DMS53 treated with DMSO at 0.1 percent for 48 hours (cell line): ENCODE results near the gene SLC6A6.
"Not testable (repeated sequence)": the region's sequence is repeated elsewhere in the genome, so short reads cannot be mapped to it uniquely, and the experiment has no call there.

Source experiments
- DNase-seq: peaks from one replicate; lab custom pipeline; 2025; ENCODE audit not compliant: unreplicated experiment; lab: John Stamatoyannopoulos, UW

Gene SLC6A6

DNA sequence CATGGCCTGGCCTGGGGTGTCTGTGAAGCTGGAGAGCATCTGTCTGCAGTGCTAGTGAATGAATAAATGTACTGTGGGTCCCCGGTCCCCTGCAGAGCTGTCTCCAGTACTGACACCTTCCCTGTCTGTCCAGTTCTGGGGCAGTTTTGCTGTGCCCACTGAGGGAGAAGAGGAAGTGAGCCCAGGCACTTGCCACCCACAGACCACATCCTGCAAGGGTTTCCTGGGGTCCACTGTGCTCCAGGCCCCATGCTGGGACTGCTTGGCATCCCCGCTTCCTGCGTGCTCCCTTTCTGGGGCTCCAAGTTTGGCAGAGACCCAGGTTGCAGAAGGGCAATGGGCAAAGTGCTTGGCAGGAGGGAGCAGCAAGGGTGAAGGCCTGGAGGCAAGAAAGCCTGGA lies 4.9 kb upstream of the SLC6A6 start:
- DNase-seq, result no peak

DNA sequence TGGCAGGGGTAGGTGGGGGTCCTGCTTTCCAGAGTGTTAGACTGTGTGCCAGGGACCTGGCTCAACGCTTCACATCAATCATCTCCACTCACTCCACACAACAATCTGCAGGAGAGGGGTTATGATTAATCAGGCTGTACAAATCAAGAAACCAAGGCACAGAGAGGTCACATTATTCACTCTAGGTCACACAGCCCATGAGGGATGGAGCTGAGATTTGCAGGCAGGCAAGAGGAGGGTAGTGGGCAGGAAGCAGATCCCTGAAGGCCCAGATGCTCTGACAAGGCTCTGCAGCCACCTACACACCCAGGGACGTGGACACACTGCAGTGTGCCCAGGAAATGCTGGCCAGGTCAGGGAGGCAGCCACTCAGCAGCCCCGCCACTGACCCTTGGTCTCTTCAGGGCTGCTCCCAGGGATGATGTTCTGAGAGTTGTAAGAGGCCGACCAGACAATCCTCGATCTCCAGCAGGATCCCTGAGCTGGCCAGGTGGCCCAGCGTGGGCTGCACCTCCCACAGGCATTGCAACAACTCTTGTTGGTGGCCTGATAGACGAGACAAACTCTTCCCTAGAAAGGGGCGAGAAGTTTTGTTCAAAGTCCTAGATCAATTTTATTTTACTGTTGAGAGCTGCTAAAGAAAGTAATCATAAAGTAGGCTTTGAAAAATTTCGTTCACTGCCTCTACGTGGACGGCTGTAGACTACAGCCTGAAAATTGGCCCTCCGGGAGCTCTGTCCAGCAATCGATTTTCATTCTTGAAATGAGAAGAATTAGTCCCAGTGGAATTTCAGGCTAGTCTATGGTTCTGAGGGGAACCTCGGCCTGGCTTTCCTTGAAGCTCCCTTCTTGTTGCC lies 4.2 kb upstream of the SLC6A6 start:
- no peak for DNase-seq

DNA sequence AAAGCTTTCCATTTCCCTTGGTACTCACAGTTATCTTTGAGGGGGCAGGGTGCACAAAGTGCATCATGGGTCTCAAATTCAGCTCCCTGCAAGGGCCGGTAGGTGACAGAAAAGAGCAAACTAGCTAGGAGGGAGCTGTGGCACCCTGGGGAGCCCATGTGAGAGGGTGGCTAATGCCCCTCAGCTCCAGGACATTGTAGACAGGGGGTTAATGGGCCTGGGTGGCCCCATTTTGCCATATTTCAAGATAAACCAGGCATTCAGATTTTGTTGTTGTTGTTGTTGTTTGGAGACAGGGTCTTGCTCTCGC lies 3.7 kb upstream of the SLC6A6 start:
- no peak for DNase-seq

DNA sequence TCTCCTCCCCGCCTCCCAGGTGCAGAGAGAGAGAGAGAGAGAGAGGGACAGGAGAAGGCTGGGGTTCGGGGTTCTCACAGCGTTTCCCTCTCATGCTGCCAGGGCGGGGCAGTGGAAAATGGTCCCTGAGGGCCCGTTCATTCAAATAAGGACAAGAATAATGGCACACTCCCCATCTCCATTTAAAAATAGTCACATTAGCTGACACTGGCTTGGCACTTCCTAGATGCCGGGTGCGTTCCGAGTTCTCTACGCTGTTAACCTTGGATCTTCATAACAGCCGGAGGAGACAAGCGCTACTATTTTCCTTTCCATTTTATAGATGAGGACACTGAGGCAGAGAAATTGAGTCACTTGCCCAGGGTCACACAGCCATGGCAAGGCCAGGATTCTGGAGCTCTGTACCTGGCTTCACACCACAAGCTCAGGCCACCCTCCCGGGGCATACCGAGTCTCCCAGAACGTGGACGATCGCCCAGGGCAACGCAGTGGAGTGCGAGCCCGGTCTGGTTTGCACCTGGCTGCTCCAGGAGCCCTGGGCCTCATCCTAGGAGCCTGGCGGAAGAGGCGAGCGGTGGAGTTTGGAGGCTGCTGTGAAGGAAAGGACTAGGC lies 608 bp upstream of the SLC6A6 start:
- DNase-seq, result no peak

DNA sequence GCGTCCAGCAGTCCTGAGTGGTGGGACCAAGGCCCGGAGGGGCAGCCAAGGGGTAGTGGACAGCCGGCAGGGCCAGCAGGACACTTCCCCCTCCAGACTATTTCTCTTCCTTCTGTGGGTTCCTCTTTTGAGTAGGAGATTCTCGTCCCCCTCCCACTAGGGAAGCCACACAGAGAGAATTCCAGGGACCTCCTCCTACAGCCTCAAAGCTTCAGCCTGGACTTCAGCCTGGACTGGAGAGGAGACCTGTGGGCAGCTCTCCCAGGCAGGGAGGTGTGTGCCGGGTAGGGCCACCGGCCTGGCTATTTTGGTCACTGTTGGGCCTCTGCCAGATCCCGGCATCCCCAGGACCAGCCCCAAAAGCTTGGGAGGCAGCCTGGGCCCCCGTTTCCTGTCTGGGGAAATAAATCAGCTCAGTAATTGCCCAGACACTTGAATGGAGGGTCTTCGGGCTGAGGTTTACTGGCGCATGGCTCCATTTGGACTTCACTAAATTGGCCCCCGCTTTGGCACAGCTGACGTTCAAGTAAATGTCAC lies 1.3 kb downstream of the SLC6A6 start:
- DNase-seq, result no peak

- no peak for DNase-seq
These were observed 1.8 kb downstream of the SLC6A6 start for GRCh38 chr3:14404186-14404585.

DNA sequence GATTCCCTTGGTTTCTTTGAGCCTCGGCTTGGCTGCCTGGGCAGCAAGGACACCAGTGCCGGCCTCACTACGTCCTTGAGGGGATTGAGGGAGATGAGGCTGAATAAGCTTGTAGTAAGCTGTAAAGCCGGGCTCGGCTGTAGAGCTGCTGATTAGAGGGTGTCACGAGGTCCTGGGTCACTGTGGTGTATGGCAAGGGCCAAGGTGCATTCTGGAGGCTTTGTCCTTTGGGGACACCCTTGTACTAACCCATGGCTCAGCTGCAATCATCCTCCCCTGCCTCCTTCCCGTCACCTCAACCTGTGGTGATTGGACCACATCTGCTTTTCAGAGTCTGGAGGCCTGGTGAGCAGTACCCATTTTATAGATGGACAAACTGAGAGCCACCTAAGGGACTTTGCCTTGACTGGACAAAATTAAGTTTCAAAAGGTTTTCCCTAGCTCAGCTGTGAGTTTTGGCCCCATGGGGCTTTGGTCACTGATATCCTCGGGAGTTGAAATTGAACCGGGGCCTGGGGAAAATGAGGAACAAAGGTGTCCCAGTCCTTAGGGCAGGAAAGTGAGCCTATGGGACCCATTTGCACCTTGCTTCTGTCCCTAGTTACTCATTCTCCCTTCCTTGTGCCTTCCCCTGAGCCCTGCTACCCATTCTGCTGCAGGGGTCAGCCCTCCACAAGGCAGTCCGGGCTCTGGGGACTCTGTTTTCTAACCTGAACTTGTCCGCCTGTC lies 2.4 kb downstream of the SLC6A6 start:
- DNase-seq, result no peak

GRCh38 chr3:14405360-14406238 lies 3.2 kb downstream of the SLC6A6 start:
- no peak for DNase-seq

GRCh38 chr3:14406336-14406735 lies 3.9 kb downstream of the SLC6A6 start:
- no peak for DNase-seq

DNA sequence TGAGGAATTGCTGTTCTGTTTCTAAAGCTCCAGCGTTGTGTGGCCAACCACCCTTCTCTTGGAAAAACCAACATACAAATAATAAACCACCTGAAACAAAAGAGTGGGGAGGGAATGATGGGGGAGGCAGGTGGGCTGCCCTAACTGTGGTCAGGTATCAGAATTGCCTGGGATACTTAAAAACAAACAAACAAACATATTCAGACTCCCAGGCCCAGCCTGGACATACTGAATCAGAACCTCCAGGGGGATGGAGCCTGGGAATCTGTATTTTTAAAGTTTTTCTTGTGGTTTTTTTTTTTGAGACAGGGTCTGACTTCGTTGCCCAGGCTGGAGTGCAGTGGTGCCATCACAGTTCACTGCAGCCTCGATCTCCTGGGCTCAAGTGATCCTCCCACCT lies 4.4 kb downstream of the SLC6A6 start:
- no peak for DNase-seq

DNA sequence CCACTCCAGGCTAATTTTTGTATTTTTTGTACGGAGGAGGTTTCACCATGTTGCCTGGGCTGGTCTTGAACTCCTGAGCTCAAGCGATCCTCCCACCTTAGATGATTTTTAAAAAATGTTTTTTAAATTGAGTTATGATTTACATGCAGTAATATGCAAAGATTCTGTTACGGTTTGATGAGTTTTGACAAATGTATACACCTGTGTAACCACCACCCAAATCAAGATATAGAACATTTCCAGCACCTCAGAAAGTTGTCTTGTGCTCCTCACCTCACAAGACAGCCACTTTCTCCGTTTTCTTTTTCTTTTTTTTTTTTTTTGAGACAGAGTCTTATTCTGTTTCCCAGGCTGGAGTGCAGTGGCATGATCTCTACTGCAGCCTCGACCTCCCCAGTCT lies 4.8 kb downstream of the SLC6A6 start:
- DNase-seq, result no peak

GRCh38 chr3:14409779-14410063 lies 7.3 kb downstream of the SLC6A6 start:
- DNase-seq, result not testable (repeated sequence)

DNA sequence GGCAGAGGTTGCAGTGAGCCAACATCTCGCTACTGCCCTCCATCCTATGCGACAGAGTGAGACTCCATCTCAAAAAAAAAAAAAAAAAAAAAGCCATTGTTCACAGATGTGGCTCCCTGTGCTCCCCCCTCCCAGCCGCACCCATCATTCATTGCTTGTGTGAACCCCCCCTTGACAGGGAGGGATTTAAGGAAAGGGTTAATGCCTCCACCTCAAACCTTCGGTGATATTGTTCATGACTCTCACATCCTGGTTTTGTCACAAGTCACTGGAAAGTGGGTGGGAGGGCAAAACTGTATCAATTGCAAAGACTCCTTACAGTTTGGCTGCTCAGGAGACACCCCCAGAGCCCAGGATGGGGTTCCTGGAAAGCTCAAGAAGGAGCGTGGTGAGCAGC lies 7.7 kb downstream of the SLC6A6 start:
- no peak for DNase-seq

DNA sequence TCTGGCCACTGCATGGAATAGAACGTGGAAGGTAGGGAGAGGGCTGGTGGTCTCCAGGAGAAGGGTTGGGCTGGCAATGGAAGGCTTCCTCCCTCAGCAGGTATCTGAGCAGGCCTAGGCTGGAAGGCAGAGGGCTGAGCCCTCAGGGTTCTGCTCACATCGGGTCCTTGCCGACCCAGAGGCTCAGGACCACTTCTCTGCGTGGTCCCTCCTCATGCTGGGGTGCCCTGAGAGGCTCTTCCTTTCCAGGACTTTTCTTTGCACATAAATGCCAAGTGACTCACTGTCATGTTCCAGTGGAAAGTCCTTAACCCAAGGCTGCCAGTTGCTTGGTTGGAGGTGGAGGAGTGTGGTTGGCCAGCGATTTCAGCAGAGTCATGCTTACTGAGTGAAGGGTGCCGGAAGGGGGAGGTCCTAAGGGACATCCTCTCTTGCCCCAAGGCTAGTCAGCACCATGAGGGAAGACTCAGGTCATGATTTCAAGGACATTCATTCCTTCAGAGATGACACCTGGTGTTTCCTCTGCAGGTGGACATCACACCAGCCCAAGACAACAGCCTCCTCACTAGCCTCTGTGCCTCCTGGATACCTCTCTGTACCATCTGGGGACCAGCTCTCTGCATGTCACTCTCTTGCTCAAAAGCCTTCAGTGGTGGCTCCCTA lies 8.2 kb downstream of the SLC6A6 start:
- DNase-seq, result no peak

DNA sequence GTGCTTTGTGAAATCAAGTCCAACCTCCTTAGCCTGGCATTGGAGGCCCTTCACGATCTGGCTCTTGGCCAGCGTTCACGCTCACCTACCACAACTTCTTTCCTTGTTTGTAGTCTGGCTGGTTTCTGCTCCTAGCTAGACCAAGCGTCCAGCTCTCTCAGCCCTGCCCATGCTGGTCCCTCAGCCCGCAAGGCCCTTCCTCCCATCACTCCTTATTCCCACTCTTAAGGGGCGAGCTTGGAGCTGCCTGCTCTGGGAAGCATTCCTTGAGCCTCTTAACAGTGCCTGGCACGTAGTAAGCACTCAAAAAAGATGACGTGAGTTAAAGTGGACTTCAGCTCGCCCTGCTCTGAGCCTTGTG lies 8.7 kb downstream of the SLC6A6 start:
- DNase-seq, result no peak

GRCh38 chr3:14411988-14412387 lies 9.6 kb downstream of the SLC6A6 start:
- DNase-seq, result no peak

DNA sequence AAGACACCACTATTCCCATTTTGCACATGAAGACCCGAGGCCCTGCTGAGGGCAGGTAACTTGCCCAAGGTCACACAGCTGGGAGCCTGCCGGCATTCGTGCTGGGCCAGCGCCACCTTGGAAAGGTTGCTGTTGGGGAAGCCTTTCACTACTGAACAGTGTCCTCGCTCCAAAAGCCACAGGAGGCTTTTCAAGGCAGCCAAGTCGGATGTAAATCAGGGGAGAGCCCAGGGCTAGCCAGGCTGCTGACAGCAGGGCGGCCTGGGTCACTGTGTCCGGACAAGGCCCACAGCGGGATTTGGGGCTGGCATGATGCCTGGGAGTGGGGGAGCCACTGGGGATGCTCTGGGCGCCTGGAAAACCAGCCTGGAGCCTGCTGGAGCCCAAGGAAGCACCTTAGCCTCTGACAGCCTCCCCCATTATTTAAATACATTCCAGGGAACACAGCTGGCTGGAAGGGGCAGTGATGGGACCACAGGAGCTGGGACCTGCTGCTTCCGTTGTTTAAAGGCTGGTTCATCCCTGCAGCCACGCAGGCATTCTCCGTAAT lies 10.5 kb downstream of the SLC6A6 start:
- DNase-seq, result no peak

DNA sequence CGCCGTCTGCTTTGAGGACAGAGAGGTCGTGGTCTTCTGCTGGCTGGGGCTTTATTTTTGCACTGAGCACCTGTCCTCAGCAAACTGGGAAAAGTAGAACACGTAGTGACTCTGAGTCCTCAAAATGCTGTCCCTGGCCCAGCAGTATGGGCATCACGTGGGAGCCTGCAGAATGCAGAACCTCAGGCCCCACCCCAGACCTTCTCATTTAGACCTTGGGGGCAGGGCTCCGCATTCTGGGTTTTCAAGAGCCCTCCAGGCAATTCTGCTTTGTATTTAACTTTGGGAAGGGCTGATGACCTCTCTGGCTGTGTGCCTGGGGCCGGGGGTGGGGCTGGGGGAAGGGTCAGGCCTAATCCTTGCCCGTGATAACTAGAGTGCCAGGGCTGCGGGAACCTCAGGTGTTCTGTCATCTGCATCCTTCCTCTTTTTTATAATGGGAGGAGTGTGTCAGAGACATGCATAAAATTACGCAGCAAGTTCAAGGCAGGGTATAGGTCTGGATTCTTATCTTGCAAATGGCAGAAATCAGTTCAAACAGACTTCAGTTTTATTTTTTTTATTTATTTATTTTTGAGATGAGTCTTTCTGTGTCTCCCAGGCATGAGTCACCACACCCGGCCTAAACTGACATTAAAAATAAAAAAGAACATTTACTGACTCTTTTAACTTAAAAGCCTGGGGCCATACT lies 11.1 kb downstream of the SLC6A6 start:
- DNase-seq, result no peak

DNA sequence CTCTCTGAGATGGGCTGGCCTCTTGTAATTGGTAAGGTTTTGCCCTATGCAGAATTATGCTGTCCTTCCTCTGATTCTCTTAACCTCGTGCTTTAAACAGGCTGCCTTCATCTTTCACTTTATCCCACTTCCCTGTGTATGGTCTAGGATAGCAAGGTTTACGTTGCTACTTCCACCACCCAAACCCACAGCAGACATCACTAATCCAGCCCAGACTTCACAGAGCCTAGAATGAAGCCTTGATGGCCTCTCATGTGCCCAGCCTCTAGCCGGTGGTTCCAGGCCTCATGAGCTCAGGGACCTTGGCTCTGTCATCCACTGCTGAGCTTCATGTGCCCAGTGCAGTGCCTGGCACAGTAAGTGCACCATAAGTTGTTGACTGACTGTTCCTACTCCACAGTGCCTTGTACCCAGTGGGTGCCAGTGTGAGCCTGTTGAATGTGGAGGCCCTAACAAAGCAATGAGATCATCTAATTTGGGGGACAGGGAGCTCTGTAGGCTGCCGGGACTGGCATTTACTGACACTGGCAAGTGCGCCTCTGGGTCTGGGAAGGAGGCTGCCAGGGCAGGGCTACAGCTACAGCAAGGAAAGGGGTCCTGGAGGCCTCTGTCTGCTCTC lies 12.5 kb downstream of the SLC6A6 start:
- DNase-seq, result no peak
